Stimulated activated CD8-positive, alpha-beta memory T cell treated with anti-CD3 and anti-CD28 coated beads, Interleukin-15, amount 100 ng/mL, for 4 hours (primary cell): ENCODE data around the gene ZNF574.
A peak's percentile ranks its signal among the peaks of the same experiment; 100 is the strongest.
"Not testable (repeated sequence)": the region's sequence is repeated elsewhere in the genome, so short reads cannot be mapped to it uniquely, and the experiment has no call there.

ENCODE experiments used
- DNase-seq, 2 donors: peaks; one replicate each; pipeline ENCODE4 v3.0.0-alpha.2; 2020; ENCODE audit warnings: low read depth in 2 of 2

ZNF574 gene, protein sequence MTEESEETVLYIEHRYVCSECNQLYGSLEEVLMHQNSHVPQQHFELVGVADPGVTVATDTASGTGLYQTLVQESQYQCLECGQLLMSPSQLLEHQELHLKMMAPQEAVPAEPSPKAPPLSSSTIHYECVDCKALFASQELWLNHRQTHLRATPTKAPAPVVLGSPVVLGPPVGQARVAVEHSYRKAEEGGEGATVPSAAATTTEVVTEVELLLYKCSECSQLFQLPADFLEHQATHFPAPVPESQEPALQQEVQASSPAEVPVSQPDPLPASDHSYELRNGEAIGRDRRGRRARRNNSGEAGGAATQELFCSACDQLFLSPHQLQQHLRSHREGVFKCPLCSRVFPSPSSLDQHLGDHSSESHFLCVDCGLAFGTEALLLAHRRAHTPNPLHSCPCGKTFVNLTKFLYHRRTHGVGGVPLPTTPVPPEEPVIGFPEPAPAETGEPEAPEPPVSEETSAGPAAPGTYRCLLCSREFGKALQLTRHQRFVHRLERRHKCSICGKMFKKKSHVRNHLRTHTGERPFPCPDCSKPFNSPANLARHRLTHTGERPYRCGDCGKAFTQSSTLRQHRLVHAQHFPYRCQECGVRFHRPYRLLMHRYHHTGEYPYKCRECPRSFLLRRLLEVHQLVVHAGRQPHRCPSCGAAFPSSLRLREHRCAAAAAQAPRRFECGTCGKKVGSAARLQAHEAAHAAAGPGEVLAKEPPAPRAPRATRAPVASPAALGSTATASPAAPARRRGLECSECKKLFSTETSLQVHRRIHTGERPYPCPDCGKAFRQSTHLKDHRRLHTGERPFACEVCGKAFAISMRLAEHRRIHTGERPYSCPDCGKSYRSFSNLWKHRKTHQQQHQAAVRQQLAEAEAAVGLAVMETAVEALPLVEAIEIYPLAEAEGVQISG

DNA sequence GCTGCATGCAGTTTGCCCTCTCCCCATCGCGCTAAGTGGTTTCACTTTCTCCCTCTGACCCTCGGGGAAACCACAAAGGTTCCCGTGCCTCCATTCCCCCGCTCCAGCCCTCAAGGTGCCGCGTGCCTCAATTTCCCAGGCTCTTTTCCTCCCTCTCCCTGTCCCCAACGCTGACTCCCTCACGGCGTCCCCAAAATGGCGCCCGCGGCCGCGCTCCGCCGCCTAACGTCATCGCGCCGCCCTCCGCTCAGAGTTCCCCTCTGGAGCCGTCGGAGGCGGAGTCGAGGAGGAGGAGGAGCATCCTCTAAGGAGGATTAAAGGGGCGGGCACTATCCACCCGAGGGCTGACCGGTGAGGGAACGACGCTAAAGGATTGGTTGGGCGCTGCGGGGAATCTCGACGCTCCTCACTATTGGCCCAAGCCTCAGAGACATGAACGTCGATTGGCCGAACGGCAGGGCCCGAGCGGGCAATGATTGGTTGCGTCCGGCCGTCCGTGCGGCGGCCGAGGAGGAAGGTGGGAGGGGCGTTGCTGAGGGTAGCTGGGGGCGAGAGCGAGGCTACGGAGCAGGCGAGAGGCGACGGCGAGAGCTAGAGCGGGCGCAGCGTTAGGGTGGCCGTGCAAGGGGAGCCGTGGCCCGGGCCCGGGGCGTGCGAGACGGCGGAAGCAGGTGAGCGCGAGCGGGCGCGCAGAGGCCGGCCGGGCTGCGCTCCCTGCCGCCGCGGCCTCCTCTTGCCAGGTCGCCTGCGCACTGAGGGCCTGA, at the start of gene ZNF574:
Gene ZNF574 (plus strand): TSS at position 551 of the 764 bp plus-strand sequence. CDS start 2,441 bp downstream, outside the sequence.
- DNase-seq: peak; percentile 92 to 97

DNA sequence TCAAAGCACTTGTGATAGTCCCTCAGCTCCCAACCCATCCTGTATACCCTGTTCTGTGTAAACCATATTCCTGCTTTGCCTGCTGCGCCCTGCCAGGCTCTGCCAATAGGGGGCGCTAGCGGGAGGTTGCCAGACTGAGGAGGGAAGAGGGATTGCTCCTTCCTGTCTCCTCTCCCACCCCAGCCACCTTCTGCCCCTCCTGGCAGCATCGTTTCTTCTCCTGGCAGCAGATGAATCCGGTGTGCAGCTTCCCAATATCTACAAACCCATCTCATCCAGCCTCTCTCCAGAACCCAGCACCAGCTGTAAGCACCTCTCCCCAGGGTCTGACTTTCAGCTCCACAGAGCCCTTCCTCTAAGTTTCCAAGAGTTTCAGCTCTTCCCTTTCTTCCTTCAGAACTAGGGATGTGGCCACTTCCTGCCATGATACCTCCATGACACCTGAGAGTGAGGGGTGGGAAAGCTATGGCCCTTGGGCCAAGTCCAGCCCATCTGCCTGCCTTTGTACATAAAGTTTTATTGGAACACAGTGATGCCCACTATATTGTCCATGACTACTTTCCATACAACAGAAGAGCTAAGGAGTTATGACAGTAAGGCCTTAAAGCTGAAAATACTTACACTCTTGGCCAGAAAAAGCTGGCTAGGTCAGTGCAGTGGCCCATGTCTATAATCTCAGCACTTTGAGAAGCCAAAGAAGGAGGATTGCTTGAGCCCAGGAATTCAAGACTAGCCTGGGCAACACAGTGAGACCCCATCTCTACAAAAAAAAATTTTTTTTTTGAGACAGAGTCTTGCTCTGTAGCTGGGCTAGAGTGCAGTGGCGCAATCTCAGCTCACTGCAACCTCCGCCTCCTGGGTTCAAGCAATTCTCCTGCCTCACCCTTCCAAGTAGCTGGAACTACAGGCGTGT, 47.4 kb upstream of the ZNF574 start:
- no peak for DNase-seq

DNA sequence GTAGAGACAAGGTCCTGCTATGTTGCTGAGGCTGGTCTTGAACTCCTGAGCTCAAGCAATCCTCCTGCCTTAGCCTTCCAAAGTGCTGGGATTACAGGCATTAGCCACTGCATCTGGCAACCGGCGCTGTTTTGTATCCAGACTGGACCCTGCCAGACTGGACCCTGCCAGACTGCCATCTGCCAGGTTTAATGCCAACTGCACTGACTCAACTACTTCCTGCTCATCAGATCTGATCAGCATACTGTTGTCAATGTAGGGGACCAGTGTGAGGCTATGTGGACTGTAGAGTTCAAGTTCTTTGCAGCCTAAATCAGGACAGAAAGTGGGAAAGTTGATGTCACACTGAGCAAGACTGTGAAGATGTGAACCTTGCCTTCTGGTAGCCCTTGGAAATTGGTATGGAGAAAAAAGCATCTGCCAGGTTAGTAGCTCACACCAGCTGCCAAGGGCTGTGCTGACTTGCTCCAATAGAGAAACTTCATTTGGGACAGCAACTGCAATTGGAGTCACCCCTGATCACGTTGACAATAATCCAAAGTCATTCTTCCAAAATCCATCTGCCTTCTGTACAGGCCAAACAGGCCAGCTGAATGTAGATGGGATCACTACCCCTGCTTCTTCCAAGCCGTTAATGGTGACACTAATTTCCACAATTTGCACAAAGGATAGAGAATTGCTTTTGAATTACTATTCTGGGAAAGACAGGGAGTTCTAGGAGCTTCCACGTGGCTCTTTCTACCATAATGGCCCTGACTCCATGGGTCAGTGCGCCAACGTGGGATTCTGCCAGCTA, 45.1 kb upstream of the ZNF574 start:
- DNase-seq: no peak

DNA sequence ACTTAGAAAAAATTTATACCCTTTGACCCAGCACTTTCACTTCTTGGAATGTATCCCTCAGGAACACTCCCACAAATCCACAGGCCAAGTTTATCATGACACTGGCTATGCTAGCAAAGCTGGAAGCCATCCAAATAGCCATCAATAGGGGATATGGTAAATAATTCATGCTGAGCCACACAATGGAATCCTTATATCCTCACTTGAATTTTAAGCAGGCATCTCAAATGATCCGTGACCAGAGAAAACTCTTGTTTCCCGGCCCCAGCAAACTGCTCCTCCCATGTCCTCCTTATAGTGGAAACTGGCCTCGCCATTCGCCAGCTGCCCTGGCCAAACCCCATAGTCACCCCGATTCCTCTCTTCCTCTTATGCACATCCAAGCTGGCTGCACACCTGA, 43.5 kb upstream of the ZNF574 start:
- DNase-seq: no peak

DNA sequence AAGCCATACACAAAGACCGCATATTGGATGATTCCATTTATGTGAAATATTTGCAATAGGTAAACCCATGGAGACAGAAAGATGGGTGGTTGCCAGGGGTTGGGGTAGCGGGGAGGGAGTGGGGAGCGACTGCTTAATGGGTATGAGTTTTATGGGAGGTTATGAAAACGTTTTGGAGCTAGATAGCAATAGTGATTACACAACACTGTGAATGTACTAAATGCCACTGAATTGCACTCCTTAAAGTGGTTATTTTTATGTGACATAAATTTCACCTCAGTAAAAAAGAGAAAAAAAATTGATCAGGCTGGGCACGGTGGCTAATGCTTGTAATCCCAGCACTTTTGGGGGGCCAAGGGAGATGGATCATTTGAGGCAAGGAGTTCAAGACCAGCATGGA, 42.6 kb upstream of the ZNF574 start:
- no peak for DNase-seq

DNA sequence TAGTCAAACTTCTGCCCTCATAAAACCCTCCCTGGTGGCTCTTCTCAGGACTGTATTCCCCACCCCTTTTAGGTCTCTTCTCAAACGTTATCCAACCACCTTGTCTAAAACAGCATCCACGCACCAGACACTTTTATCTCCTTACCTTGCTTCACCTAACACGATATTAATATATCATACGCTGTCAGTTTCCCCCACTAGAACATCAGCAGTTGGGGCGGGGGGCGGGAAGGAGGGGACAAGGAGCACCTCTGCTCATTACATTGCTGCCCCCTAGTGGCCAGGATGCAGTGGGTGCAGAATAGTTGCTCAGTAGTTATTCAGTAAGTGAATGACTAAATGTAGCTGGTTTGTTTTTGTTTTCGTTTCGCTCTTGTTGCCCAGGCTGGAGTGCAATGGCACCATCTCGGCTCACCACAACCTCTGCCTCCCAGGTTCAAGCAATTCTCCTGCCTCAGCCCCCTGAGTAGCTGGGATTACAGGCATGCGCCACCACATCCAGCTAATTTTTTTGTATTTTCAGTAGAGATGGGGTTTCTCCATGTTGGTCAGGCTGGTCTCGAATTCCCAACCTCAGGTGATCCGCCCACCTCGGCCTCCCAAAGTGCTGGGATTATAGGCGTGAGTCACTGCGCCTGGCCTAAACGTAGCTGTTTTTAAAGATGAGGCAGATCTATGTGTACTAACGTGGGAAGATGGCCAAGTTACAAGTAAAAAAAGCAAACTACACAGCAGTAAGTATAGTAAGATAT, 41.1 kb upstream of the ZNF574 start:
- peak; percentile 18 to 47 for DNase-seq

DNA sequence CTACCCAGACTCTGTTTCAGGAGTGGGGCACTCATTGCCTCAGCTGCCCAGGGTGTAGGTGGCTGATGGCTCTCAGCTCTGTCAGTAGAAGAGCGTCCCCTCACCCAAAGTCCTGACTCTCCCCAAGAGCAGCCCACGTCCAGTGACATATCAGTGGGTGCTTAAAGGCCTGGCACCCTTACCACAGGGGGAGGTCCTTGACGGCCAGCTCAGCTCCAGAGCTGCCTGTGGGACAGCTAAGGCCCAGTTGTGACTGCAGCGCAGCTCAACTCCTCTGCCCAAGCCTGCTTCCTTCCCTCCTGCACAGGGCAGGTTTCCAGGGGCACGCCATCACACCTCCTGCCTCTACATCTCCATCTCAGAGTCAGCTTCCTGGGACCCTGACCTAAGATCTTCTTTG, 38.3 kb upstream of the ZNF574 start:
- no peak for DNase-seq

DNA sequence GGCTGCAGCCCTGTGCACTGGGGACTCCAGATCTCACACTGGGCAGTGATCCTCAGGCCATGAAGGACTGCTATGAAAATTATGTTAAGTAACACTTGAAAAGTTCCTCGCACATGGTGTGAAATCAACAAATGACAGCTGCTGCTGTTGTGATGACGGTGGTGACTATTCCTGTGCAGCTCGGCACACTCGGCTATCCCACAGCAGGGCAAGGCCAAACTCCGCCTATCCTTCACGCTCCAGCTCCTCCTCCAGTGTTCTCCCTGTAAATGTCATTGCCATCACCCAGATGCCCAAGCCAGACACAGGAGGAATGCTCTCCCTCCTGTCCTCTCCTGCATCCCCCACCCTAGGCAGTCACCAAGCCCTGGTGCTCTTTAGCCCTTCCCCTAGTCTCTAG, 37.3 kb upstream of the ZNF574 start:
- no peak for DNase-seq

DNA sequence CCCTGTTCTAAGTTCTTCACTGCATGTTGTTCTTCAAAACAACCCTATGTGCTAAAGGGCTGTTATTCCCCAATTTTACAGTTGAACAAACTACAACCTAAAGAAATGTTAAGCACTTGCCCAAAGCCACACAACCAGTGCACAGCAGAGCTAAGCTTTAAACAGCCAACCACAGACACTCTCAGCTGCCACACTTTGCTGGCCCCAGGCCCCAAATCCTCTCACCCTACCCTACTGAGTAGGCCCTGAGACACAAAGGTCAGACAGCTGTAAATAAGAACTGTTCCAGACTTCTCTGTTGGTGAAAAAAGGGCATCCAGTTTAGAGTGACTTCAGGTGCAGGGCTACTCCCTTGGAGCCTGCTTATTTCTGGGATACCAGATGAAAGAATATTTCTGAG, 35.9 kb upstream of the ZNF574 start:
- DNase-seq: no peak

DNA sequence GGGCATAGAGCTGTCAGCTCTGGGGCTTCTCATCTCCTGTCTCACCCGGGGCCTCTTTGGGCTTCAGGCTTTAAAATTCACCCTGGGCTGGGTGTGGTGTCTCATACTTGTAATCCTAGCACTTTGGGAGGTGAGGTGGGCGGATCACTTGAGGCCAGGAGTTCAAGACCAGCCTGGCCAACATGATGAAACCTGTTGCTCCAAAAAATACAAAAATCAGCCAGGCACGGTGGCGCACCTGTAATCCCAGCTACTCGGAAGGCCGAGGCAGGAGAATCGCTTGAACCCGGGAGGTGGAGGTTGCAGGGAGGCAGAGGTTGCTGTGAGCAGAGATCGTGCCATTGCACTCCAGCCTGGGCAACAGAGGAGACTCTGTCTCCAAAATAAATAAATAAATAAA, 35.5 kb upstream of the ZNF574 start:
- not testable (repeated sequence) for DNase-seq

DNA sequence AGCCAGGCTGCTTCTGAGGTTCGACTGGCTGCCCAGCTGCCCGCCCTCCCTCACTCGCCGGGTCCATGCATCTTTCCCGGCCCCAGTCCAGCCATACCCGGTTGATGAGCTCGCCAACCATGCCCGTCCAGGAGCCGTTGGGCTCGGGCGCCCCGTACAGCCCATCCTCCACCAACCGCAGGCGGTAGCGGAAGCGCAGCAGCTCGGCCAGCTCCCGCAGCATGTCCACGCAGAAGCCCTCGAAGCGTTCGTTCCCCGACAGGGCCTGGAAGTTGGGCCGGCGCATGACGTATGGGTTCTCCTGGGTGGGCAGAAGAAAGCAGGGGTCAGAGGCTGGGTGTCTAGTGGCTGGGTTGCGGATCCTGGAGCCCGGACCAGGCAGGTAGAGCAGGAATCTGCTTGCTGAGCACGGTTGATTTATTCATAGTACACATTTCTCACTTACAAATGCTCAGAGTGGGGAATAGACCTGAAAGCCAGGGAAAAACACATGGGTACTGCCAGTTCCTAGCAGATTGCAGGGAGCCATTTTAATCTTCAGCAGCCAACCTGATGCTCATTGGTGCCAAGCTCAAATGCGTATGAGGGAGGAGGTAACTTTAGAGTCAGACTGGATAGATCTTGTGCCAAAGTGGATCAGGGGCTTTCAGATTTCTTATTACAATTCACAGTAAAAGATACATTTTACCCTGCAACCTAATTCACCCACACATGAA, 33.4 kb upstream of the ZNF574 start:
- DNase-seq: no peak

DNA sequence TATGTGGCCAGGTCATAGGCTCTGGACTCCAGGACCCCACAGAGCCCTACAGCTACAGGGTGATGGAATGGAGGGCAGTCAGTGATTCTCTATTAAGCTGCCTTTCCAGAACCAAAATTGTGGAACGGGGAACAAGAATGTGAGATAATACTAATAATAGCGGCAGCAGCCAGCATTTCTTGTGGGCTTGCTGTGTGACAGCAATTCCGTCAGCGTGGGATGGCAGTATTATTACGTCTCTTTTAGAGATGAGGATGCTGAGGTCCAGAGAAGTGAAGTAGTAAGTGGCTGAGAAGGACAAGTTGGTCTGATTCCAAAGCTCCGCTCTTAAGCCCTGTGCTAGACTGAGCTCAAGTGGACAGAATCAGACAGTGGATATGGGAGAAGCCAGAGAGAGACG, 30.4 kb upstream of the ZNF574 start:
- no peak for DNase-seq

DNA sequence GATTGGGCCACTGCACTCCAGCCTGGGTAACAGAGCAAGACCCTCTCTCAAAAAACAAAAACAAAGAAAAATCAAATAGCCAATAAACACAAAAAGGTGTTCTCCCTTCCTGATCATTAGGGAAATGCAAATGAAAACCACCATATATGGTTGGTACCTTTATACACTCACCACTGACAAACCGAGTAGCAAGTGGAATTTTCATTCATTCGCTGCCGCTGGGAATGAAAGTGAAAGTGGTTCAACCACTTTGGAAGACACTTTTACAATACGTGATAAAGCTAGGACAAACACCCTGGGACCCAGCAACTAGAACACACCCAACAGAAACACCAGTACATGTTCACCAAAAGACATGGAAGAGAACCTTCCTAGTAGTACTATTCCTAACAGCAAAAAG, 27.0 kb upstream of the ZNF574 start:
- DNase-seq: no peak

DNA sequence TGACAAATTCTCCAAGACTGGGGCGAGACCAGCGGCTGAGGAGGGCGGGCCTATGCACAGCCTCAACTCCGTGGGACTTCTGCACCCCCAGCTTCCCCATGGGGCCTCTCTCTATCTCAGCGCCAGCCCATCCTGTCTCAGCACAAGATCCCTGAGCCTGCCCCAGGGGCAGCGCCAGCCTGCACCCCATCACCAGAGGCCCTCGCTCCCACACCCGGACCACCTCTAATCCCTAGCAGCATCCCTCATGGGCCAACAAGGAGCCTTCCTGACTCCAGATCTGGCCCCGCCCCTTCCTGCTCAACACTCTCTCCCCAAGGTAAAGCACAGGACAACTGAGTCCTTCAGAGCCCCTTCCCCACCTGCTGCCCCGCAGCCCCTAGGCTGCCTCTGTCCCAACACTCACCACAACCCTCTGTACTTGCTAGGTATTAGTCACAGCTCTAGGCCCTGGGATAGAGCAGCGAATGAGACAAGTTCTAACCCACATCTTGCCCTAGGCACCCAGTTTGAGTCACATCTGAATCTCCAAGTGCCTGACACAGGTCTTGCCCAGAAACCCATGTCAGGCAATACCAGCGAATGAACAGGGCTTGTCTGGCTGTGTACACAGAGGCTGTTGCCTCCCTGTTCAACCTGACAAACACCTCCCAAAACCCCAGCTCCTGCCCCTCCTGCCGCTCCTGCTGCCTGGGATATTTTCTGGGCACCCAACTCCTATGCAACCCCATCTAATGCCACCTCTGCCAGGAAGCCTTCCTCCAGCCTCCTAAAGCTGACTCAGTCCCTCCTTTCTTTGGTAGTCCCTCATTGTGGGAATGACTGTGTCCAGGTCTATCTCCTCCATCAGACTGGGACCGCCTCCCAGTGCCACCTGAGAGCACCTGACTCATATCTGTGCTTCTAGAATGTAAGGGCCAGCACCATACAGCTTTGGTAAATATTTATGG, 24.5 kb upstream of the ZNF574 start:
- no peak for DNase-seq

DNA sequence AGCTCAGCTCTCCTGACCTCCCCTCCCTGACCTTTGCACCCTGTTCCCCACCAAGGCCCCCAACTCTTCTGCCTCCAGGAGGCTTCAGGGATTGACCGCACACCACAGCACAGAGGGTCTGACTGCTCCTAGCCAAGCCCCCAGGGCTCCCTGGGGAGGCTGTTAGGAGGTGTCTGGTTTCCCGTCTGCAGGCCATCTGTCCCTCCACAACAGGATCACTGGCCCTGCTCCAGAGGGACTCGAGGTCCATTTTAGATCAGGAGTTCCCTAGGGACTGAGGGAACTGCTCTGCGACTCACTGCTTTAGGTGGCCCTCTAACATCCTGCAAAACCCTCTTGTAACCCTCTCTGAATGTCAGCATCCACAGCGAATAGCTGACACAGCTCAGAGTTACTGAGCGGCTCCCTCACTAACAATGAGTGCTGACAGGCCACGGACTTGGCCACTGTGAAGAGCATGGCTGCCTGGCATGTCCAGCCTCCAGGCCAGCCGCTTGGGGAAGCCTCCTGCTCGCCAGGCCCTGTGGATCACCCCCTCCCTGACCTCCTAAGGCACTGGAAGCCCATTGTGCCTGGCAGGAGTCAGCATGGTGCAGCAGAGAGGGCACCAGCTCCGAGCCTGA, 23.6 kb upstream of the ZNF574 start:
- DNase-seq: no peak

DNA sequence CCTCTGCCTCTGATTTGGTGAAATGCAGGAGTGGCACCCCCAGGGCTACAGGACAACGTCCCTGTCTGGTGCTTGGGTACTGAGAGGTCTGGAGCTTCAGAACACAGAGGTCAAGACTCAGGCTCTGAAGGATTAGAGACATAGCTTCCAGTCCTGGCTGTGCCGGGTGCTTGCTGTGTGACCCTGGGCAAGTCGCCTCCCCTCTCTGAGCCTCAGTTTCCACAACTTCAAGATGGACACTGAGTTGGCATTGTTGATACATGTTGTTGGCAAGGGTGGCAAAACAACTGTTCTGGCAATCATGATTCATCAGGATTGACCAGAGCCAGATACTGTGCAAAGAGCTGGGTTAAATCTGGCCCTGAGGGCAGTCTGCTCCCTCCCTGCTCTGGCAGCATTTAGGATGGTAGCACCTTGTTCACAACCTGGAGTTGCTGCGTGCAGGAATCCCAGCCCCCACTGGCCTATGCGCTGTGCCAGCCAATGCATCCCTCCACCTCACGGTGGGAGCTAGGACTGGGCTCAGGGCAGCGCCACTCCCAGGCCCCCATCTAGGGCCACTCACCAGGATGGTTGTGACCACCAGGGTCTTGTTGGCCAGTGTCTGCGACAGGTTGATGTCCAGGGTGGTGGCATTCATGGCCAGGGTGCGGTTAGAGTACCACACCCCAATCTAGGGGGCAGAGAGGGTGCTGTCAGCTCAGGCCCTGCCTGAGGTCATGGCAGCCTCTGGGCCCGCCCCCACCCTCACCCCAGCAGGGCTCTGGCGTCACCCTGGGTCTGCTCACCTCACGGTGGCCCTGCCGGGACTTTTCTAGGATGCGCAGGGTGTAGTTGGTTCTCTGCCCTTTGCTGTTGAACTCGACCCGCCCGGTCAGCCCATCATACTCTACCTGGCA, 22.7 kb upstream of the ZNF574 start:
- no peak for DNase-seq
